SH-SY5Y (cell line): ENCODE measurements around the gene NRARP.

Experiments used
- GATA2 ChIP-seq: IDR thresholded peaks from 2 replicates; pipeline ENCODE4 v1.6.1; 2011; ENCODE audit warnings: mild to moderate bottlenecking, low read depth, low read length
- GATA3 ChIP-seq: IDR thresholded peaks from 2 replicates; pipeline ENCODE4 v1.6.1; 2011; ENCODE audit warnings: low read depth, mild to moderate bottlenecking, low read length, moderate library complexity

- TF ChIP-seq GATA2 (no peak), GATA3 (no peak)
These were observed 2.1 kb downstream of the NRARP start for GRCh38 chr9:137299938-137300337.
